CD4-positive, alpha-beta T cell (primary cell): ENCODE results near the gene ZNF175. TPM values are rescaled to one million over a fixed set of nuclear protein-coding genes. Genes with fewer than 3 reads are reported as not detected.

Source experiments
- ATAC-seq: fragments of 200-7000 bp; cut with Tn5 transposase; one replicate; pipeline ENCODE4 v1.10.0; 2022; ENCODE audit warnings: mild to moderate bottlenecking; ENCODE audit not compliant: poor library complexity
- CTCF ChIA-PET: fragments of 350-600 bp; sonication (Branson Sonifier 250); formaldehyde crosslinking; loops from one replicate; lab custom pipeline; 2021; ENCODE audit warnings: antibody characterized with exemption, inconsistent platforms; lab: Charles Lee
- POLR2A ChIA-PET: fragments of 350-600 bp; sonication (Branson Sonifier 250); formaldehyde crosslinking; loops from one replicate; lab custom pipeline; 2021; ENCODE audit warnings: antibody characterized with exemption, inconsistent platforms; lab: Charles Lee
- DNase-seq, 14 experiments: peaks; one replicate each; pipeline ENCODE4 v3.0.0-alpha.2; 2013 to 2020; ENCODE audit warnings: mixed read lengths in 2 of 14
- H3K27ac ChIP-seq, 2 donors: one replicate each; pipeline versions ENCODE4 v1.5.1 to v1.7.0; 2013; ENCODE audit warnings: low read length in 2 of 2, low read depth in 1 of 2, mild to moderate bottlenecking in 1 of 2
- H3K27me3 ChIP-seq, 2 experiments: 1 replicate in 1 of 2; 2 replicates in 1 of 2; pipeline versions ENCODE4 v1.6.1 to v1.7.0; 2013; ENCODE audit warnings: low read length in 2 of 2, control low read depth in 1 of 2, mild to moderate bottlenecking in 1 of 2, moderate library complexity in 1 of 2; ENCODE audit not compliant: insufficient read depth in 2 of 2, control insufficient read depth in 1 of 2
- H3K36me3 ChIP-seq: one replicate; pipeline ENCODE4 v1.6.1; 2013; ENCODE audit warnings: low read length, control low read depth; ENCODE audit not compliant: insufficient read depth
- H3K4me1 ChIP-seq: one replicate; pipeline ENCODE4 v1.6.1; 2013; ENCODE audit warnings: low read length, control low read depth; ENCODE audit not compliant: insufficient read depth
- H3K4me3 ChIP-seq: one replicate; pipeline ENCODE4 v1.5.1; 2013; ENCODE audit warnings: mild to moderate bottlenecking, low read length, moderate library complexity
- H3K9me3 ChIP-seq, 2 experiments: 1 replicate in 1 of 2; 2 replicates in 1 of 2; pipeline versions ENCODE4 v1.6.1 to v1.7.0; 2013; ENCODE audit warnings: low read length in 2 of 2, mild to moderate bottlenecking in 2 of 2, control low read depth in 1 of 2, moderate library complexity in 1 of 2; ENCODE audit not compliant: control insufficient read depth in 1 of 2, insufficient read depth in 1 of 2
- H3K27ac Mint-ChIP-seq: one replicate; pipeline ENCODE4 v1.8.0; 2020; ENCODE audit warnings: mixed read lengths
- H3K27me3 Mint-ChIP-seq: one replicate; pipeline ENCODE4 v1.8.0; 2021; ENCODE audit warnings: mixed read lengths
- H3K36me3 Mint-ChIP-seq: one replicate; pipeline ENCODE4 v1.8.0; 2021; ENCODE audit warnings: low read depth, mixed read lengths
- H3K4me1 Mint-ChIP-seq: one replicate; pipeline ENCODE4 v1.8.0; 2021; ENCODE audit warnings: low read depth, mixed read lengths
- H3K4me3 Mint-ChIP-seq: one replicate; pipeline ENCODE4 v1.8.0; 2020; ENCODE audit warnings: mild to moderate bottlenecking, mixed read lengths
- H3K9me3 Mint-ChIP-seq: one replicate; pipeline ENCODE4 v1.8.0; 2020; ENCODE audit warnings: mixed read lengths
- CTCF ChIP-seq: fragments of 200-600 bp; IDR thresholded peaks from one replicate; pipeline ENCODE4 v1.8.0; 2022; ENCODE audit warnings: antibody characterized with exemption, mild to moderate bottlenecking
- intact Hi-C, 2 experiments: fragments of 100-400 bp; cut with DNase I in 1 of 2; cut with micrococcal nuclease in 1 of 2; formaldehyde crosslinking; loops; one replicate each; pipeline versions ENCODE4 v1.15.1 to v1.9.0; 2023 to 2025; cut with DNase I, micrococcal nuclease
- total RNA-seq, 174 experiments: library from RNA in 2 of 174; stranded (reverse) in 2 of 174; gene quantifications; one replicate each; pipeline ENCODE4 v1.2.3 and lab custom pipeline; 2021 to 2026

Gene ZNF175
- total RNA-seq, 2 experiments from 2014 or later: 1.1 to 1.9 TPM

DNA sequence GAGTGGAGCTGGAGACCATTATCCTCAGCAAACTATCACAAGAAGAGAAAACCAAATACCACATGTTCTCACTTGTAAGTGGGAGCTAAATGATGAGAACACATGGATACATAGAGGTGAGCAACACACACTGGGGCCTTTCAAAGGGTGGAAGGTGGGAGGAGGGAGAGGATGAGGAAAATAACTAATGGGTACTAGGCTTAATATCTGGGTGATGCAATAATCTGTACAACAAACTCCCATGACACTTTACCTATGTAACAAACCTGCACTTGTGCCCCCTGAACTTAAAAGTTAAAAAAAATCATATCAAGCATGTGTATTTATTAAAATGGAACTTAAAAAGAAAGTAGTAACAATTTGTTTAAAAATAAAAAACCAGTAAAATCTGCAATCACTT lies 70.6 kb downstream of the ZNF175 start:
- no peak for ATAC-seq
- intact Hi-C loops: no loop called here
- no peaks in the 10 kb centered on the region for H3K4me1 ChIP-seq
- H3K4me3 Mint-ChIP-seq: no peak overlapping the region
- peaks cover 8 to 13% of the 10 kb centered on the region in 2 experiments for H3K27me3 ChIP-seq
- H3K9me3 Mint-ChIP-seq: no peaks in the 10 kb centered on the region
- H3K27me3 Mint-ChIP-seq: peaks cover 68% of the 10 kb centered on the region
- no peak for DNase-seq
- no peak overlapping the region for H3K4me3 ChIP-seq
- no peak overlapping the region for H3K27ac Mint-ChIP-seq
- H3K36me3 ChIP-seq: no peaks in the 10 kb centered on the region
- peaks cover 0 to 9% of the 10 kb centered on the region in 2 experiments for H3K9me3 ChIP-seq
- no peak for TF ChIP-seq CTCF
- no peaks in the 10 kb centered on the region for H3K4me1 Mint-ChIP-seq
- H3K36me3 Mint-ChIP-seq: no peaks in the 10 kb centered on the region
- CTCF ChIA-PET: no interaction called here
- POLR2A ChIA-PET: no interaction called here
- H3K27ac ChIP-seq: no peak overlapping the region

Other genes starting within 250 kb of the ZNF175 start
- under 1 TPM; 0.11 to 0.14 TPM for gene VSIG10L, start 229.1 kb upstream of the ZNF175 start, total RNA-seq
- gene ETFB, start 204.9 kb upstream of the ZNF175 start, total RNA-seq: 10 to 100 TPM; 29.7 to 30.1 TPM
- under 1 TPM; 0.60 to 0.84 TPM for gene CLDND2, start 202.3 kb upstream of the ZNF175 start, total RNA-seq
- gene NKG7, start 198.6 kb upstream of the ZNF175 start, total RNA-seq: 1 to 10 TPM; 6.2 to 7.2 TPM
- gene LIM2, start 183.3 kb upstream of the ZNF175 start, total RNA-seq: not detected
- not detected for gene C19orf84, start 180.7 kb upstream of the ZNF175 start, total RNA-seq
- gene SIGLEC10, start 153.6 kb upstream of the ZNF175 start, total RNA-seq: under 1 TPM; 0.39 to 0.58 TPM
- not detected for gene SIGLEC8, start 112.8 kb upstream of the ZNF175 start, total RNA-seq
- gene CEACAM18, start 92.7 kb upstream of the ZNF175 start, total RNA-seq: not detected
- not detected for gene SIGLEC12, start 69.5 kb upstream of the ZNF175 start, total RNA-seq
- gene SIGLEC6, start 39.6 kb upstream of the ZNF175 start, total RNA-seq: under 1 TPM; 0.14 to 0.36 TPM
- not detected for gene SIGLEC5, start 59.1 kb downstream of the ZNF175 start, total RNA-seq
- gene SIGLEC14, start 75.5 kb downstream of the ZNF175 start, total RNA-seq: 1 to 10 TPM in 1 of 2 experiments, under 1 TPM in 1; 0.87 to 1.3 TPM
- 1 to 10 TPM; 2.8 to 3.6 TPM for gene SPACA6, start 122.0 kb downstream of the ZNF175 start, total RNA-seq
- gene HAS1, start 152.7 kb downstream of the ZNF175 start, total RNA-seq: not detected
- 1 to 10 TPM; 1.2 to 1.9 TPM for gene FPR1, start 180.6 kb downstream of the ZNF175 start, total RNA-seq
- not detected for gene FPR2, start 189.9 kb downstream of the ZNF175 start, total RNA-seq
- gene FPR3, start 223.9 kb downstream of the ZNF175 start, total RNA-seq: not detected